B cell (primary cell): ENCODE measurements around the gene GPC4.
A peak's percentile ranks its signal among the peaks of the same experiment; 100 is the strongest.

ENCODE experiments used
- EZH2 ChIP-seq: IDR thresholded peaks from 2 replicates; pipeline ENCODE4 v1.6.1; 2012; ENCODE audit warnings: borderline replicate concordance, low read depth, mild to moderate bottlenecking, moderate library complexity, low read length; ENCODE audit not compliant: insufficient read depth, poor library complexity, severe bottlenecking
- TF ChIP-seq, protein P1 (sequence below): fragments of 200-600 bp; IDR thresholded peaks from one replicate; pipeline ENCODE4 v1.8.0; 2022; ENCODE audit warnings: antibody characterized with exemption, mild to moderate bottlenecking

- TF ChIP-seq, protein P1, sequence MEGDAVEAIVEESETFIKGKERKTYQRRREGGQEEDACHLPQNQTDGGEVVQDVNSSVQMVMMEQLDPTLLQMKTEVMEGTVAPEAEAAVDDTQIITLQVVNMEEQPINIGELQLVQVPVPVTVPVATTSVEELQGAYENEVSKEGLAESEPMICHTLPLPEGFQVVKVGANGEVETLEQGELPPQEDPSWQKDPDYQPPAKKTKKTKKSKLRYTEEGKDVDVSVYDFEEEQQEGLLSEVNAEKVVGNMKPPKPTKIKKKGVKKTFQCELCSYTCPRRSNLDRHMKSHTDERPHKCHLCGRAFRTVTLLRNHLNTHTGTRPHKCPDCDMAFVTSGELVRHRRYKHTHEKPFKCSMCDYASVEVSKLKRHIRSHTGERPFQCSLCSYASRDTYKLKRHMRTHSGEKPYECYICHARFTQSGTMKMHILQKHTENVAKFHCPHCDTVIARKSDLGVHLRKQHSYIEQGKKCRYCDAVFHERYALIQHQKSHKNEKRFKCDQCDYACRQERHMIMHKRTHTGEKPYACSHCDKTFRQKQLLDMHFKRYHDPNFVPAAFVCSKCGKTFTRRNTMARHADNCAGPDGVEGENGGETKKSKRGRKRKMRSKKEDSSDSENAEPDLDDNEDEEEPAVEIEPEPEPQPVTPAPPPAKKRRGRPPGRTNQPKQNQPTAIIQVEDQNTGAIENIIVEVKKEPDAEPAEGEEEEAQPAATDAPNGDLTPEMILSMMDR, result peak; percentile 43
- TF ChIP-seq EZH2, result no peak
Measured at GRCh38 chrX:133335027-133335426, 80.3 kb downstream of the GPC4 start.
